ENCODE results near the gene ORM2. TPM values are rescaled to one million over a fixed set of nuclear protein-coding genes. Genes with fewer than 3 reads are reported as not detected.

Gene ORM2
- polyA plus RNA-seq, 3 donors: 0.30 to 0.33 TPM; not detected in 1

DNA sequence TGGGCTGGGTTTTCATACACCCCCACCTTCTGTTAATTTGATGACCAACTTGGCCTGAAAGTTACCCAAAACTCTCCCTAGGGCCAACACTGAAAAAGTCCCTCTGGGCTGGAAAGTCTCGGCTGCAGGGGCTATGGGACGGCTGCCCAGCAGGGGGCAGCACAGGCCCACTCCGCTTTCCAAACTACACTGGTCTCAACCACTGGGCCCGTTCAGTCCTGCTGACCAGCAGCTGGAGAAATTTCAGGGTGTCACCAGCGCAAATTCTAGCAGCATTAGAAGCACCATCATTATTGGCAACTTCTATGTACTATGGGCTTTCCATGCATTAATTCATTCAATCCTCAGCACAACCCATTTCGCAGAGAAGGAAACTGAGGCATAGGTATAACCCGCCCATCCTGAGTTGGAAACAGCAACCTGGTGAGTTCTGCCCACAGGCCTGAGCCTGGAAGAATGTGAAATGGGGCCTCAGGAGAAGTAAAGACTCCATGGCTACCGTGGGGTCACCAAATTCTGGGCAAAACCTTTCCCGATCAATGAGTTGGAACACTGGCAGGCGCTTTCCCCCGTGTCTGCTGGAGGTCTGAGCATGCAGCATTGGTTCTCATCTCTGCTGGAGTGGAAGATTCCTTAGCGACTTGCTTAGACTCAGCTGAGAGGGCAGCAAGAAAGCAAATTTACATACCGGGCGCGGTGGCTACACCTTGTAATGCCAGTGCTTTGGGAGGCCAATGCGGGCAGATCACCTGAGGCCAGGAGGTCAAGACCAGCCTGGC is 9.7 kb downstream of the ORM2 start:
- H3K4me1 ChIP-seq (ENCODE audit: control insufficient read depth in 1 of 2, insufficient read depth in 2 of 2, low read length in 2 of 2): peaks cover 14 to 19% of the 10 kb centered on the region in 2 donors
- H3K27me3 Mint-ChIP-seq (ENCODE audit: low read depth in 3 of 3): peaks cover 0 to 2% (median 0%) of the 10 kb centered on the region in 3 donors
- H2AFZ ChIP-seq (ENCODE audit: insufficient read depth, low read depth, low read length, poor library complexity, severe bottlenecking): no peak overlapping the region
- H3K4me3 ChIP-seq (replicated peaks in 1 of 3; ENCODE audit: low read depth in 2 of 3, low read length in 3 of 3): no peak overlapping the region
- H3K9ac ChIP-seq (ENCODE audit: insufficient read depth, low read length, poor library complexity, severe bottlenecking): no peak overlapping the region
- H3K4me1 Mint-ChIP-seq: peaks cover 24% of the 10 kb centered on the region
- H3K4me3 Mint-ChIP-seq: no peak overlapping the region
- peaks cover 92 to 99% of the 10 kb centered on the region in 2 donors for H3K36me3 Mint-ChIP-seq
- H3K9me3 ChIP-seq (replicated peaks in 1 of 2; ENCODE audit: control insufficient read depth in 1 of 2, insufficient read depth in 1 of 2, low read length in 2 of 2): peaks cover 10 to 11% of the 10 kb centered on the region in 2 donors
- peak overlapping the region; percentile 40 to 91 (median 85) for H3K27ac Mint-ChIP-seq
- peaks cover 99 to 100% of the 10 kb centered on the region in 2 donors for H3K36me3 ChIP-seq (replicated peaks in 1 of 2; ENCODE audit: control insufficient read depth in 1 of 2, insufficient read depth in 2 of 2, low read length in 2 of 2)
- H4K20me1 ChIP-seq (ENCODE audit: insufficient read depth, low read length): peaks cover 96% of the 10 kb centered on the region
- peak; percentile 44 to 61 (median 57) for DNase-seq
- WGBS (ENCODE audit: insufficient coverage): 84% methylated on average over 13 of the region's 16 CpGs
- peaks cover 5% of the 10 kb centered on the region for H3K79me2 ChIP-seq (ENCODE audit: insufficient read depth, low read length)
- peak overlapping the region; percentile 71 to 73 for H3K27ac ChIP-seq (ENCODE audit: low read depth in 1 of 2, low read length in 2 of 2)
- no peaks in the 10 kb centered on the region for H3K27me3 ChIP-seq (ENCODE audit: control insufficient read depth in 2 of 2, insufficient read depth in 2 of 2, low read length in 2 of 2)
- TF ChIP-seq, protein P1, sequence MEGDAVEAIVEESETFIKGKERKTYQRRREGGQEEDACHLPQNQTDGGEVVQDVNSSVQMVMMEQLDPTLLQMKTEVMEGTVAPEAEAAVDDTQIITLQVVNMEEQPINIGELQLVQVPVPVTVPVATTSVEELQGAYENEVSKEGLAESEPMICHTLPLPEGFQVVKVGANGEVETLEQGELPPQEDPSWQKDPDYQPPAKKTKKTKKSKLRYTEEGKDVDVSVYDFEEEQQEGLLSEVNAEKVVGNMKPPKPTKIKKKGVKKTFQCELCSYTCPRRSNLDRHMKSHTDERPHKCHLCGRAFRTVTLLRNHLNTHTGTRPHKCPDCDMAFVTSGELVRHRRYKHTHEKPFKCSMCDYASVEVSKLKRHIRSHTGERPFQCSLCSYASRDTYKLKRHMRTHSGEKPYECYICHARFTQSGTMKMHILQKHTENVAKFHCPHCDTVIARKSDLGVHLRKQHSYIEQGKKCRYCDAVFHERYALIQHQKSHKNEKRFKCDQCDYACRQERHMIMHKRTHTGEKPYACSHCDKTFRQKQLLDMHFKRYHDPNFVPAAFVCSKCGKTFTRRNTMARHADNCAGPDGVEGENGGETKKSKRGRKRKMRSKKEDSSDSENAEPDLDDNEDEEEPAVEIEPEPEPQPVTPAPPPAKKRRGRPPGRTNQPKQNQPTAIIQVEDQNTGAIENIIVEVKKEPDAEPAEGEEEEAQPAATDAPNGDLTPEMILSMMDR (IDR thresholded peaks at IDR 0.05): peak; percentile 80
- intact Hi-C loops (cut with micrococcal nuclease): no loop called here
- peaks cover 8 to 15% (median 12%) of the 10 kb centered on the region in 7 donors for H3K9me3 Mint-ChIP-seq
- no peak overlapping the region for H3K4me2 ChIP-seq (replicated peaks; ENCODE audit: extremely low read depth, low read length, poor library complexity, severe bottlenecking)

- Histone ChIP-seq H3K27me3 (ENCODE audit: control insufficient read depth in 2 of 2, insufficient read depth in 2 of 2, low read length in 2 of 2) (no peaks in the 10 kb centered on the region), H4K20me1 (ENCODE audit: insufficient read depth, low read length) (peaks cover 96% of the 10 kb centered on the region), H3K27ac (ENCODE audit: low read depth in 1 of 2, low read length in 2 of 2) (peak overlapping the region; percentile 49 to 73), H3K4me1 (ENCODE audit: control insufficient read depth in 1 of 2, insufficient read depth in 2 of 2, low read length in 2 of 2) (peaks cover 14 to 19% of the 10 kb centered on the region in 2 donors), H2AFZ (ENCODE audit: insufficient read depth, low read depth, low read length, poor library complexity, severe bottlenecking) (no peak overlapping the region), H3K9me3 (replicated peaks in 1 of 2; ENCODE audit: control insufficient read depth in 1 of 2, insufficient read depth in 1 of 2, low read length in 2 of 2) (no peaks in the 10 kb centered on the region), H3K9ac (ENCODE audit: insufficient read depth, low read length, poor library complexity, severe bottlenecking) (no peak overlapping the region), H3K36me3 (replicated peaks in 1 of 2; ENCODE audit: control insufficient read depth in 1 of 2, insufficient read depth in 2 of 2, low read length in 2 of 2) (peaks cover 98 to 99% of the 10 kb centered on the region in 2 donors), H3K4me3 (replicated peaks in 1 of 3; ENCODE audit: low read depth in 2 of 3, low read length in 3 of 3) (no peak overlapping the region), H3K79me2 (ENCODE audit: insufficient read depth, low read length) (peaks cover 7% of the 10 kb centered on the region), H3K4me2 (replicated peaks; ENCODE audit: extremely low read depth, low read length, poor library complexity, severe bottlenecking) (no peak overlapping the region)
- Mint-ChIP-seq H3K27me3 (ENCODE audit: low read depth in 3 of 3) (peaks cover 0 to 2% (median 0%) of the 10 kb centered on the region in 3 donors), H3K27ac (peak overlapping the region; percentile 42 to 91 (median 82)), H3K36me3 (peaks cover 94 to 99% of the 10 kb centered on the region in 2 donors), H3K4me3 (no peak overlapping the region), H3K4me1 (peaks cover 24% of the 10 kb centered on the region), H3K9me3 (peaks cover 0 to 5% (median under 1%) of the 10 kb centered on the region in 7 donors)
- DNase-seq: no peak
- TF ChIP-seq, protein P1 (IDR thresholded peaks at IDR 0.05): no peak
- intact Hi-C loops (cut with micrococcal nuclease): loop anchor here (10.0 kb wide), 3 partner anchors 54 to 314 kb away; partner anchors contain the start of gene TEX53 (in 1 of the 2)
- 93% methylated on average over 4 of the region's 12 CpGs for WGBS (ENCODE audit: insufficient coverage)
Observed at GRCh38 chr9:114341152-114341830, 11.6 kb downstream of the ORM2 start.

Measured in CD14-positive monocyte (primary cell).